K562 (cell line): ENCODE measurements around the gene SLC22A6. TPM values are rescaled to one million over a fixed set of nuclear protein-coding genes. Genes with fewer than 3 reads are reported as not detected.

ENCODE experiments used
- FOXA1 ChIP-seq: fragments of 450-650 bp; IDR thresholded peaks from 2 replicates; pipeline ENCODE4 v1.6.1; 2016; ENCODE audit warnings: mild to moderate bottlenecking, borderline replicate concordance
- MTA3 ChIP-seq: fragments of 450-650 bp; formaldehyde crosslinking; IDR thresholded peaks from 2 replicates; pipeline ENCODE4 v1.6.1; 2017; ENCODE audit warnings: mild to moderate bottlenecking, borderline replicate concordance
- NFYB ChIP-seq: IDR thresholded peaks from 2 replicates; pipeline ENCODE4 v1.6.1; 2011; ENCODE audit warnings: mild to moderate bottlenecking, moderate library complexity; ENCODE audit not compliant: insufficient read length; ENCODE audit errors: extremely low read depth
- RAD21 ChIP-seq, 2 experiments: fragments of 250-450 bp in 1 of 2; fragments of 450-650 bp in 1 of 2; sonication (Bioruptor Pico) in 1 of 2; formaldehyde crosslinking in 1 of 2; IDR thresholded peaks in 1 of 2; conservative IDR thresholded peaks in 1 of 2; 2 replicates each; pipeline versions ENCODE4 v1.4.0 to v1.8.0; 2020 to 2022; ENCODE audit warnings: mild to moderate bottlenecking in 2 of 2, moderate library complexity in 1 of 2
- RCOR1 ChIP-seq, 2 experiments: IDR thresholded peaks; 2 replicates each; pipeline ENCODE4 v1.6.1; 2012; ENCODE audit warnings: low read depth in 2 of 2, low read length in 2 of 2, borderline replicate concordance in 1 of 2, improper control_type of control experiment in 1 of 2
- polyA plus RNA-seq, 8 experiments: library from polyadenylated mRNA; depleted of rRNA in 4 of 8; stranded (reverse) in 5 of 8; unstranded in 3 of 8; fragments of >200 nt; fragmentation: Nextera tagmentation in 2 of 8; fragmentation: Illumina TruSeq in 1 of 8; extraction: Ambion mirVana in 2 of 8; extraction: Trizol in 1 of 8; gene quantifications; 2 replicates each; pipeline versions ENCODE4 v1.2.1 to v1.2.3, GENCODE V29; 2011 to 2014; ENCODE audit warnings: inconsistent platforms in 1 of 8, missing spikeins in 1 of 8
- total RNA-seq, 7 experiments: library from RNA; depleted of rRNA in 6 of 7; stranded (reverse); fragments of >200 nt in 6 of 7; fragmentation: Illumina TruSeq in 2 of 7; extraction: Trizol in 2 of 7; gene quantifications; 2 replicates each; pipeline versions ENCODE4 v1.2.1 to v1.2.3, GENCODE V29; 2011 to 2021; ENCODE audit warnings: low replicate concordance in 1 of 7
- TF ChIP-seq, protein P1 (sequence below), 2 experiments: fragments of 150-350 bp in 1 of 2; IDR thresholded peaks; 2 replicates each; pipeline ENCODE4 v1.6.1; 2012 to 2016; ENCODE audit warnings: low read depth in 2 of 2, low read length in 2 of 2, mild to moderate bottlenecking in 1 of 2, moderate library complexity in 1 of 2
- TF ChIP-seq, protein P2 (sequence below): IDR thresholded peaks from 2 replicates; pipeline ENCODE4 v1.6.1; 2014; ENCODE audit warnings: antibody characterized with exemption
- TF ChIP-seq, protein P3 (sequence below), 2 experiments: fragments of 450-650 bp; formaldehyde crosslinking in 1 of 2; IDR thresholded peaks; 2 replicates each; pipeline versions ENCODE4 v1.4.0 to v1.6.1; 2014 to 2020; ENCODE audit warnings: mild to moderate bottlenecking in 2 of 2, borderline replicate concordance in 1 of 2, low read depth in 1 of 2

SLC22A6 gene
- total and polyA plus RNA-seq, 9 of the 15 experiments (the other 6 are each of a cell fraction or from before 2014, with no cell fraction given), result not detected

DNA sequence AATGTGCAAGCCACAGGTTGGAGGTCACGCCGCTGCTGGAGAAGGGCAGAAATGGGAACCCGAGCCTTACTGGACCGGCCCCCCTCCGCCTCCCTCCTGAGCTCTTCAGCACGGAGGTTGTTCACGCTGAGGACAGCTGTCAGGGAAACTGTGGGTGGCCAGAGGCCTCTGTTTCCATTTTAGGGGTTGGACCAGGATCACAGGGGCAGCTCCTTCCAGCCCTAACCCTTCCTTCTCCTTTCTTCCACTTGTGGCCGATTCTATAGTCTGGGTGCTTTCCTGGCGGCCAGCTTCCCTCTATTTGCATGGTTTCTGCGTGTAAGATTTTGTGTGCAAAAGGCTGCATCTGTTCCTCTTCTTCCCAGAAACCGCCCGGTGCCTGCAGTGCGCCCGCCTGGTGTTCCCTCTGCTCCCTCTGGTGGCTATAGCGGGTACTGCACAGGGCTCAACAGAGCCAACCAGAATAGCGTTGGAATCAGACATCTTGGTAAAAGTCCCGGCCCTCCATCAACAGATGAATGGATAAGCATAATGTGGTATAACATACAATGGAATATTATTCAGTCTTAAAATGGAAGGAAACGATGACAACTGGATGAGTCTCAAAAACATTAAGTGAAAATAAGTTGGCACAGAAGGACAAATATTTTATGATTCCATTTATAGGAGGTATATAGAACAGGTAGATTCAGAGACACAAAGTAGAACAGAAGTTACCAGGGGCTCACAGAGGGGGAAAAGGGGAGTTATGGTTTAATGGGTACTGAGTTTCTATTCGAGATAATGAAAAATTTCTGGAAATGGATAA, 39.3 kb upstream of the SLC22A6 start (continued):
- TF ChIP-seq RCOR1 (IDR thresholded peaks at IDR 0.05; ENCODE audit: borderline replicate concordance in 1 of 2, low read depth in 2 of 2, low read length in 2 of 2), result peak in 1 of 2 experiments; percentile 48; a peak in 1 of 4 replicates
- TF ChIP-seq, protein P1, sequence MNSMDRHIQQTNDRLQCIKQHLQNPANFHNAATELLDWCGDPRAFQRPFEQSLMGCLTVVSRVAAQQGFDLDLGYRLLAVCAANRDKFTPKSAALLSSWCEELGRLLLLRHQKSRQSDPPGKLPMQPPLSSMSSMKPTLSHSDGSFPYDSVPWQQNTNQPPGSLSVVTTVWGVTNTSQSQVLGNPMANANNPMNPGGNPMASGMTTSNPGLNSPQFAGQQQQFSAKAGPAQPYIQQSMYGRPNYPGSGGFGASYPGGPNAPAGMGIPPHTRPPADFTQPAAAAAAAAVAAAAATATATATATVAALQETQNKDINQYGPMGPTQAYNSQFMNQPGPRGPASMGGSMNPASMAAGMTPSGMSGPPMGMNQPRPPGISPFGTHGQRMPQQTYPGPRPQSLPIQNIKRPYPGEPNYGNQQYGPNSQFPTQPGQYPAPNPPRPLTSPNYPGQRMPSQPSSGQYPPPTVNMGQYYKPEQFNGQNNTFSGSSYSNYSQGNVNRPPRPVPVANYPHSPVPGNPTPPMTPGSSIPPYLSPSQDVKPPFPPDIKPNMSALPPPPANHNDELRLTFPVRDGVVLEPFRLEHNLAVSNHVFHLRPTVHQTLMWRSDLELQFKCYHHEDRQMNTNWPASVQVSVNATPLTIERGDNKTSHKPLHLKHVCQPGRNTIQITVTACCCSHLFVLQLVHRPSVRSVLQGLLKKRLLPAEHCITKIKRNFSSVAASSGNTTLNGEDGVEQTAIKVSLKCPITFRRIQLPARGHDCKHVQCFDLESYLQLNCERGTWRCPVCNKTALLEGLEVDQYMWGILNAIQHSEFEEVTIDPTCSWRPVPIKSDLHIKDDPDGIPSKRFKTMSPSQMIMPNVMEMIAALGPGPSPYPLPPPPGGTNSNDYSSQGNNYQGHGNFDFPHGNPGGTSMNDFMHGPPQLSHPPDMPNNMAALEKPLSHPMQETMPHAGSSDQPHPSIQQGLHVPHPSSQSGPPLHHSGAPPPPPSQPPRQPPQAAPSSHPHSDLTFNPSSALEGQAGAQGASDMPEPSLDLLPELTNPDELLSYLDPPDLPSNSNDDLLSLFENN (IDR thresholded peaks at IDR 0.05; ENCODE audit: low read depth in 2 of 2, low read length in 2 of 2), result 0 out of 4 replicates have a peak, but pooled peaks of 1 of the 2 experiments have one; percentile 28
- TF ChIP-seq NFYB, result no peak
- no peak for TF ChIP-seq FOXA1
- TF ChIP-seq, protein P2, sequence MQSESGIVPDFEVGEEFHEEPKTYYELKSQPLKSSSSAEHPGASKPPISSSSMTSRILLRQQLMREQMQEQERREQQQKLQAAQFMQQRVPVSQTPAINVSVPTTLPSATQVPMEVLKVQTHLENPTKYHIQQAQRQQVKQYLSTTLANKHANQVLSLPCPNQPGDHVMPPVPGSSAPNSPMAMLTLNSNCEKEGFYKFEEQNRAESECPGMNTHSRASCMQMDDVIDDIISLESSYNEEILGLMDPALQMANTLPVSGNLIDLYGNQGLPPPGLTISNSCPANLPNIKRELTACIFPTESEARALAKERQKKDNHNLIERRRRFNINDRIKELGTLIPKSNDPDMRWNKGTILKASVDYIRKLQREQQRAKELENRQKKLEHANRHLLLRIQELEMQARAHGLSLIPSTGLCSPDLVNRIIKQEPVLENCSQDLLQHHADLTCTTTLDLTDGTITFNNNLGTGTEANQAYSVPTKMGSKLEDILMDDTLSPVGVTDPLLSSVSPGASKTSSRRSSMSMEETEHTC, result no peak
- peak; percentile 51; the same call in 1 of the 2 replicates for TF ChIP-seq MTA3
- TF ChIP-seq, protein P3, sequence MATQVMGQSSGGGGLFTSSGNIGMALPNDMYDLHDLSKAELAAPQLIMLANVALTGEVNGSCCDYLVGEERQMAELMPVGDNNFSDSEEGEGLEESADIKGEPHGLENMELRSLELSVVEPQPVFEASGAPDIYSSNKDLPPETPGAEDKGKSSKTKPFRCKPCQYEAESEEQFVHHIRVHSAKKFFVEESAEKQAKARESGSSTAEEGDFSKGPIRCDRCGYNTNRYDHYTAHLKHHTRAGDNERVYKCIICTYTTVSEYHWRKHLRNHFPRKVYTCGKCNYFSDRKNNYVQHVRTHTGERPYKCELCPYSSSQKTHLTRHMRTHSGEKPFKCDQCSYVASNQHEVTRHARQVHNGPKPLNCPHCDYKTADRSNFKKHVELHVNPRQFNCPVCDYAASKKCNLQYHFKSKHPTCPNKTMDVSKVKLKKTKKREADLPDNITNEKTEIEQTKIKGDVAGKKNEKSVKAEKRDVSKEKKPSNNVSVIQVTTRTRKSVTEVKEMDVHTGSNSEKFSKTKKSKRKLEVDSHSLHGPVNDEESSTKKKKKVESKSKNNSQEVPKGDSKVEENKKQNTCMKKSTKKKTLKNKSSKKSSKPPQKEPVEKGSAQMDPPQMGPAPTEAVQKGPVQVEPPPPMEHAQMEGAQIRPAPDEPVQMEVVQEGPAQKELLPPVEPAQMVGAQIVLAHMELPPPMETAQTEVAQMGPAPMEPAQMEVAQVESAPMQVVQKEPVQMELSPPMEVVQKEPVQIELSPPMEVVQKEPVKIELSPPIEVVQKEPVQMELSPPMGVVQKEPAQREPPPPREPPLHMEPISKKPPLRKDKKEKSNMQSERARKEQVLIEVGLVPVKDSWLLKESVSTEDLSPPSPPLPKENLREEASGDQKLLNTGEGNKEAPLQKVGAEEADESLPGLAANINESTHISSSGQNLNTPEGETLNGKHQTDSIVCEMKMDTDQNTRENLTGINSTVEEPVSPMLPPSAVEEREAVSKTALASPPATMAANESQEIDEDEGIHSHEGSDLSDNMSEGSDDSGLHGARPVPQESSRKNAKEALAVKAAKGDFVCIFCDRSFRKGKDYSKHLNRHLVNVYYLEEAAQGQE (IDR thresholded peaks at IDR 0.05; ENCODE audit: borderline replicate concordance), result peak; percentile 89
- TF ChIP-seq, protein P3 (CRISPR knock-in tag; IDR thresholded peaks at IDR 0.05; ENCODE audit: low read depth), result no peak
- TF ChIP-seq RAD21 (CRISPR knock-in tag; conservative IDR thresholded peaks at IDR 0.05 in 1 of 2, IDR thresholded peaks at IDR 0.05 in 1 of 2), result peak; percentile 94
